DND-41 (cell line): Measurements from ENCODE around the gene SLC8A2.

Experiments
- ATAC-seq: fragments of 200-7000 bp; cut with Tn5 transposase; 3 replicates; pipeline ENCODE4 v1.9.1; 2021; ENCODE audit warnings: low read depth; ENCODE audit not compliant: insufficient read depth
- DNase-seq: peaks from one replicate; pipeline ENCODE4 v3.0.0-alpha.2; 2020
- H2AFZ ChIP-seq: 2 replicates; pipeline ENCODE4 v1.6.0; 2012; ENCODE audit warnings: low read depth, low read length
- H3K27ac ChIP-seq: 2 replicates; pipeline ENCODE4 v1.5.1; 2012; ENCODE audit warnings: low read length, inconsistent platforms
- H3K27me3 ChIP-seq: fragments of 200-600 bp; sonication (generic); 2 replicates; pipeline ENCODE4 v1.6.0; 2012; ENCODE audit warnings: low read length, mild to moderate bottlenecking, inconsistent platforms; ENCODE audit not compliant: insufficient read depth, poor library complexity
- H3K36me3 ChIP-seq: 2 replicates; pipeline ENCODE4 v1.5.1; 2012; ENCODE audit warnings: low read length, inconsistent platforms; ENCODE audit not compliant: insufficient read depth
- H3K4me1 ChIP-seq: 2 replicates; pipeline ENCODE4 v1.5.1; 2012; ENCODE audit warnings: mild to moderate bottlenecking, low read length; ENCODE audit not compliant: insufficient read depth
- H3K4me2 ChIP-seq: 2 replicates; pipeline ENCODE4 v1.6.0; 2012; ENCODE audit warnings: mild to moderate bottlenecking, moderate library complexity, low read length, inconsistent platforms; ENCODE audit not compliant: insufficient read depth
- H3K4me3 ChIP-seq, 2 experiments: fragments of 200-600 bp in 1 of 2; shearing (Covaris generic) in 1 of 2; 2 replicates each; pipeline ENCODE4 v1.5.1; 2012 to 2016; ENCODE audit warnings: inconsistent platforms in 2 of 2, low read length in 2 of 2, mild to moderate bottlenecking in 2 of 2, low read depth in 1 of 2, moderate library complexity in 1 of 2
- H3K79me2 ChIP-seq: 2 replicates; pipeline ENCODE4 v1.6.0; 2012; ENCODE audit warnings: low read length, inconsistent platforms; ENCODE audit not compliant: insufficient read depth
- H3K9ac ChIP-seq: 2 replicates; pipeline ENCODE4 v1.6.0; 2012; ENCODE audit warnings: low read depth, mild to moderate bottlenecking, inconsistent platforms, low read length, moderate library complexity
- H3K9me3 ChIP-seq: 2 replicates; pipeline ENCODE4 v1.5.1; 2012; ENCODE audit warnings: low read length, moderate library complexity, mild to moderate bottlenecking, inconsistent platforms; ENCODE audit not compliant: insufficient read depth, severe bottlenecking
- H4K20me1 ChIP-seq: 2 replicates; pipeline ENCODE4 v1.6.0; 2012; ENCODE audit warnings: low read length; ENCODE audit not compliant: insufficient read depth
- CTCF ChIP-seq: IDR thresholded peaks from 2 replicates; pipeline ENCODE4 v1.5.1; 2012; ENCODE audit warnings: borderline replicate concordance, low read length, moderate library complexity, mild to moderate bottlenecking; ENCODE audit not compliant: poor library complexity, severe bottlenecking; ENCODE audit errors: extremely low read depth
- EZH2 ChIP-seq: IDR thresholded peaks from 3 replicates; pipeline ENCODE4 v1.6.1; 2012; ENCODE audit warnings: borderline replicate concordance, low read depth, mild to moderate bottlenecking, moderate library complexity, low read length, inconsistent platforms; ENCODE audit not compliant: severe bottlenecking

Gene SLC8A2

GRCh38 chr19:47469363-47469700 lies 2.4 kb downstream of the SLC8A2 start:
- H3K27me3 ChIP-seq: no peaks in the 10 kb centered on the region
- H3K36me3 ChIP-seq: no peaks in the 10 kb centered on the region
- H3K4me1 ChIP-seq: peaks cover 10% of the 10 kb centered on the region
- no peak for ATAC-seq
- no peak overlapping the region for H3K9ac ChIP-seq
- no peak overlapping the region for H3K4me3 ChIP-seq
- H4K20me1 ChIP-seq: peaks cover 23% of the 10 kb centered on the region
- H3K27ac ChIP-seq: no peak overlapping the region
- H2AFZ ChIP-seq: no peak overlapping the region
- H3K9me3 ChIP-seq: no peaks in the 10 kb centered on the region
- H3K79me2 ChIP-seq: no peaks in the 10 kb centered on the region
- DNase-seq: no peak
- H3K4me2 ChIP-seq: no peak overlapping the region
- no peak for TF ChIP-seq EZH2
- TF ChIP-seq CTCF: no peak

GRCh38 chr19:47467914-47468313 lies 3.8 kb downstream of the SLC8A2 start:
- DNase-seq: no peak
- TF ChIP-seq EZH2: no peak
- TF ChIP-seq CTCF: no peak
- Histone ChIP-seq H3K9ac (no peak overlapping the region), H3K4me1 (peaks cover 10% of the 10 kb centered on the region), H3K27ac (no peak overlapping the region), H2AFZ (no peak overlapping the region), H3K79me2 (no peaks in the 10 kb centered on the region), H4K20me1 (peaks cover 16% of the 10 kb centered on the region), H3K36me3 (no peaks in the 10 kb centered on the region), H3K27me3 (no peaks in the 10 kb centered on the region), H3K4me3 (no peak overlapping the region), H3K4me2 (no peak overlapping the region), H3K9me3 (no peaks in the 10 kb centered on the region)
- ATAC-seq: no peak

- no peaks in the 10 kb centered on the region for H3K36me3 ChIP-seq
- TF ChIP-seq EZH2: no peak
- no peak for TF ChIP-seq CTCF
- no peak overlapping the region for H3K9ac ChIP-seq
- peaks cover 7% of the 10 kb centered on the region; the same call in 1 of the 2 replicates for H4K20me1 ChIP-seq
- H3K27me3 ChIP-seq: no peaks in the 10 kb centered on the region
- no peak overlapping the region for H2AFZ ChIP-seq
- DNase-seq: no peak
- H3K4me2 ChIP-seq: no peak overlapping the region
- no peaks in the 10 kb centered on the region for H3K4me1 ChIP-seq
- ATAC-seq: no peak
- no peaks in the 10 kb centered on the region for H3K9me3 ChIP-seq
- H3K4me3 ChIP-seq: no peak overlapping the region
- H3K27ac ChIP-seq: no peak overlapping the region
- no peaks in the 10 kb centered on the region for H3K79me2 ChIP-seq
These were observed 5.7 kb downstream of the SLC8A2 start for GRCh38 chr19:47465957-47466356.

GRCh38 chr19:47464675-47465419 lies 6.8 kb downstream of the SLC8A2 start:
- Histone ChIP-seq H3K9ac (no peak overlapping the region), H3K4me1 (no peaks in the 10 kb centered on the region), H2AFZ (no peak overlapping the region), H3K27ac (no peak overlapping the region), H3K4me2 (no peak overlapping the region), H3K36me3 (no peaks in the 10 kb centered on the region), H3K4me3 (no peak overlapping the region), H3K79me2 (no peaks in the 10 kb centered on the region), H3K27me3 (no peaks in the 10 kb centered on the region), H3K9me3 (no peaks in the 10 kb centered on the region), H4K20me1 (peaks cover 7% of the 10 kb centered on the region; the same call in 1 of the 2 replicates)
- ATAC-seq (no peak), DNase-seq (no peak)
- no peak for TF ChIP-seq EZH2
- no peak for TF ChIP-seq CTCF
